Colonic mucosa (tissue), 4 donors: ENCODE measurements around the gene CFAP45. TPM values are rescaled to one million over a fixed set of nuclear protein-coding genes. Genes with fewer than 3 reads are reported as not detected.

Experiments used
- DNase-seq: peaks from one replicate; pipeline ENCODE4 v3.0.0-alpha.2; 2020
- H3K27ac ChIP-seq: fragments of 200-600 bp; one replicate; pipeline ENCODE4 v1.8.0; 2021
- H3K27me3 ChIP-seq: fragments of 200-600 bp; one replicate; pipeline ENCODE4 v1.8.0; 2021
- H3K36me3 ChIP-seq: fragments of 200-600 bp; one replicate; pipeline ENCODE4 v1.8.0; 2021
- H3K4me1 ChIP-seq: fragments of 200-600 bp; one replicate; pipeline ENCODE4 v1.8.0; 2021; ENCODE audit warnings: mild to moderate bottlenecking
- H3K4me3 ChIP-seq: fragments of 200-600 bp; one replicate; pipeline ENCODE4 v1.8.0; 2021
- H3K9ac ChIP-seq, 2 donors: one replicate each; pipeline ENCODE4 v1.7.0; 2013; ENCODE audit warnings: control low read depth in 2 of 2, low read depth in 2 of 2, low read length in 2 of 2
- H3K9me3 ChIP-seq: fragments of 200-600 bp; one replicate; pipeline ENCODE4 v1.8.0; 2021
- CTCF ChIP-seq: fragments of 200-600 bp; IDR thresholded peaks from one replicate; pipeline ENCODE4 v1.8.0; 2022; ENCODE audit warnings: antibody characterized with exemption, mild to moderate bottlenecking
- intact Hi-C: fragments of 100-400 bp; cut with DNase I; formaldehyde crosslinking; loops from one replicate; pipeline ENCODE4 v1.14.1; 2022
- total RNA-seq, 2 donors: library from RNA; stranded (reverse); fragmentation: NEBNext Ultra II Directional in 1 of 2; extraction: Animal tissue kit (Norgen Biotek cat#: 25700) in 1 of 2; gene quantifications; one replicate each; pipeline ENCODE4 v1.2.1, GENCODE V29; 2021
- donor health status: healthy.
- donor health status: DM: no; HTN: no; CAD: no.
- donor health status: DM: no; HTN: no; CAD: no.

CFAP45 gene
- total RNA-seq, 2 donors from 2014 or later: 0.30 TPM; not detected in 1

DNA sequence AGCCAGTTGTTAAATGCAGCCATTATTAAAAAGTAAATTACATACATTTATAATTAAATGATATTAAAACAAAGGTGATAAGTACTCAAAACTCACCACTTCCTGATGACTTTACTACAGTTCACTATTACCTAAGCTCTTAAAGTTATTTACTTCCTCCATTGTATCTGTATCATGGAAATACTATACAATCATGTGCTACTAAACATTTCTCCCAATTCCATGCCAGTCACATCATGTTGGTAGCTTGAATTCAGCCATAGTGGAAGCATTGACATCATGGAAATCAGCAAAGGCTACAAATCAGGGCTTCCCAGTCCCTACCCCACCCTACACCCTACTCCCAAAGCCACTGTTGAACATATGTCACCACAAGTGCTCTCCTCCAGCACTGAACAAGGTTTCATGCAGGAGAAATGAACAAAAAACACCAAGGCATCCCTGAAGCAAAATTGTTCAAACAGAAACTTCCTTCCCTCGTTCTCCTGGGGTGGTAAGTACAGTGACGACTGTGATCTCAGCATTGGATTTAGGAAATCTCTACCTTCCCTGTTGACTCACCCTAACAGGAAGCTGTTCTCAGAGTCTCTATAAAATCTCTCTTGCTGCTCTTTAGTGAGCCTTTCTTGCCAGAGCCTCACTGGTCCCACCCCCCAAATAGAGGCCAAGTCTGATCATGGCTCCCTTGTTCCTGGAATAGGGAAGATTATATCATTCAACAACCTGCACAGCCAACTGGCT is 50.2 kb downstream of the CFAP45 start:
- H3K27me3 ChIP-seq: no peaks in the 10 kb centered on the region
- intact Hi-C loops: no loop called here
- no peak for TF ChIP-seq CTCF
- H3K9ac ChIP-seq: no peak overlapping the region
- no peaks in the 10 kb centered on the region for H3K9me3 ChIP-seq
- H3K36me3 ChIP-seq: no peaks in the 10 kb centered on the region
- peak overlapping the region; percentile 20 for H3K27ac ChIP-seq
- no peaks in the 10 kb centered on the region for H3K4me1 ChIP-seq
- H3K4me3 ChIP-seq: no peak overlapping the region
- no peak for DNase-seq

DNA sequence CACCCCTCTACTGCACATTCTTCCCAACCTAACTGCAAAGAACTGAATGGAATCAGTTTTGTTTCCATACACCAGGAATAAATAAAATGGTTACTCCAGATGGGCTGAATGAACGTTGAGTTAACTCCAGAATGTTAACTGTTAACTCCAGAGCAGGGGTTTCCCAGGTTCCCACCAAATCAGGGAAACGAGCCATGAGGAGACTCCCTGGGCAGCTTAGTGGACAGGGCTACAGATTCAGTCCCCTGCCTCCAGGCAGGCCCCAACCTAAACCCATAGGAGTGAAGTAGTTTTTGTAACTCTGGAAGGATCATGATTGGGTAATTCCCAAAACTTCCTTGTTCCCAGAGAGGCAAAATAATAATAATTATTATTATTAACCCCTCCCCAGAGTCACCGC is 51.6 kb downstream of the CFAP45 start:
- Histone ChIP-seq H3K9ac (no peak overlapping the region), H3K9me3 (no peaks in the 10 kb centered on the region), H3K4me3 (no peak overlapping the region), H3K27me3 (no peaks in the 10 kb centered on the region), H3K27ac (no peak overlapping the region), H3K4me1 (no peaks in the 10 kb centered on the region), H3K36me3 (no peaks in the 10 kb centered on the region)
- no peak for DNase-seq
- intact Hi-C loops: no loop called here
- TF ChIP-seq CTCF: no peak

DNA sequence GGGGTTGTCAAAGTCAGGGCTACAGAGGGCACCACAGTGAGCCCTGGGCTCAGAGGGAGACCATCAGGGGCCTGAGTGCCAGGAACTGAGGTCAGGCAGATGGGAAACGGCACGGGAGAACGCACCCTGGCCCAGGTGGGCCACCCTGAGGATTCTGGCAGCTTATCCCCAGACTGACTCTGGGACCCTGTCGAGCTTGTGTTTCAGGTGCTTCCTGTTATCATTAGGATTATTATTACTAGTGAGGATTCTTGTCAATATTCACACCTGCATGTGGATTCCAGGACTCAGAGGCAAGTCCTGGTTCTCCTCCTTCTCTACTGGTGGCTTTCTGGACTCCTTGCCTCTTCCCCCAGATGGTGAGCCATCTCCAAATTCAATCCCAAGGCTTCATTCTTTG is 52.7 kb downstream of the CFAP45 start:
- Histone ChIP-seq H3K27me3 (no peaks in the 10 kb centered on the region), H3K4me3 (no peak overlapping the region)
- TF ChIP-seq CTCF: no peak

GRCh38 chr1:159845751-159846629 is 54.0 kb downstream of the CFAP45 start:
- H3K9me3 ChIP-seq: no peaks in the 10 kb centered on the region
- no peak for DNase-seq
- H3K4me1 ChIP-seq: no peaks in the 10 kb centered on the region
- H3K27ac ChIP-seq: no peak overlapping the region
- no peaks in the 10 kb centered on the region for H3K36me3 ChIP-seq
- no peak overlapping the region for H3K4me3 ChIP-seq
- no peak overlapping the region for H3K9ac ChIP-seq
- TF ChIP-seq CTCF: no peak
- no peaks in the 10 kb centered on the region for H3K27me3 ChIP-seq
- intact Hi-C loops: no loop called here

More for the DNA sequence above, 52.7 kb downstream of the CFAP45 start:
- Histone ChIP-seq H3K4me1 (no peaks in the 10 kb centered on the region), H3K9me3 (no peaks in the 10 kb centered on the region), H3K36me3 (no peaks in the 10 kb centered on the region), H3K27ac (no peak overlapping the region), H3K9ac (no peak overlapping the region)
- intact Hi-C loops: no loop called here
- DNase-seq: no peak

DNA sequence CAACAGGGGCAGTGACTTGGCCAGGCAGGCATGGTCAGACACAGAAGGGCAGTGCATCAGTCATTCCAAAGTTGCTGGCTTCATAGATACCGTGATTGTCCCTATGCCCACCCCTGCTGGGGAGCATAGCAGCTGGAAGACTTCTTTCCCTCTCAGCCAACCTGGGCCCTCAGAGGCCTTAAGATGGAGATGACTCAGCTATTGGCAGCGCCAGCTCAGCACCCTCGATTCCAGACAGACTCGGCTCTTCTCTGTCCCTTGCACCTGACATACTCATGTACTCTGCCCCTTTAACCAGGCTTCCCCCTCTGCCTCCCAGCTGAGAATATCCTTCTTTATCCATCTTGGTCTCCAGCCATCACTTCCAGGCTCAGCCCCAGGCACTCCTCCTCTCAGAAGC is 56.5 kb downstream of the CFAP45 start:
- no peak for TF ChIP-seq CTCF
- DNase-seq: no peak
- no peak overlapping the region for H3K27ac ChIP-seq
- H3K27me3 ChIP-seq: no peaks in the 10 kb centered on the region
- no peak overlapping the region for H3K4me3 ChIP-seq
- no peaks in the 10 kb centered on the region for H3K9me3 ChIP-seq
- intact Hi-C loops: no loop called here
- H3K9ac ChIP-seq: no peak overlapping the region
- H3K4me1 ChIP-seq: no peaks in the 10 kb centered on the region
- no peaks in the 10 kb centered on the region for H3K36me3 ChIP-seq
